ENCODE measurements around the gene TRIM59. TPM values are rescaled to one million over a fixed set of nuclear protein-coding genes. Genes with fewer than 3 reads are reported as not detected.

Gene TRIM59
- total and polyA plus RNA-seq, 12 donors, result 0.32 to 10.1 (median 1.0) TPM

- intact Hi-C loops (cut with DNase I), result no loop called here
- TF ChIP-seq CTCF (IDR thresholded peaks at IDR 0.05), result no peak
- no peak for TF ChIP-seq POLR2A (IDR thresholded peaks at IDR 0.05)
- H3K4me1 ChIP-seq (replicated peaks in 1 of 2), result peaks cover 0 to 9% of the 10 kb centered on the region in 2 donors
- no peaks in the 10 kb centered on the region for H3K27me3 ChIP-seq
- WGBS, 4 donors, result 93 to 98% (median 96%) methylated on average over 3 of the region's 3 CpGs
- no peak overlapping the region for H3K4me3 ChIP-seq
- no peaks in the 10 kb centered on the region for H3K9me3 ChIP-seq (replicated peaks in 1 of 3)
- no peak for DNase-seq
- no peak overlapping the region for H3K27ac ChIP-seq
- no peaks in the 10 kb centered on the region for H3K36me3 ChIP-seq (replicated peaks in 1 of 2)
These were observed 55.6 kb downstream of the TRIM59 start for GRCh38 chr3:160394009-160394392.

GRCh38 chr3:160393346-160394008, 56.1 kb downstream of the TRIM59 start:
- H3K4me1 ChIP-seq (replicated peaks in 1 of 2), result peaks cover 0 to 6% of the 10 kb centered on the region in 2 donors
- DNase-seq, result no peak
- intact Hi-C loops (cut with DNase I), result no loop called here
- H3K4me3 ChIP-seq, result no peak overlapping the region
- no peaks in the 10 kb centered on the region for H3K9me3 ChIP-seq (replicated peaks in 1 of 3)
- no peak for TF ChIP-seq CTCF (IDR thresholded peaks at IDR 0.05)
- TF ChIP-seq POLR2A (IDR thresholded peaks at IDR 0.05), result no peak
- no peaks in the 10 kb centered on the region for H3K36me3 ChIP-seq (replicated peaks in 1 of 2)
- H3K27ac ChIP-seq, result no peak overlapping the region
- 79 to 92% (median 87%) methylated on average over 2 of the region's 2 CpGs for WGBS, 4 donors
- no peaks in the 10 kb centered on the region for H3K27me3 ChIP-seq

- no peak for TF ChIP-seq CTCF (IDR thresholded peaks at IDR 0.05)
- TF ChIP-seq POLR2A (IDR thresholded peaks at IDR 0.05), result no peak
- H3K27ac ChIP-seq, result no peak overlapping the region
- intact Hi-C loops (cut with DNase I), result no loop called here
- DNase-seq, result no peak
- H3K9me3 ChIP-seq (replicated peaks in 1 of 3), result no peaks in the 10 kb centered on the region
- no peaks in the 10 kb centered on the region for H3K27me3 ChIP-seq
- H3K4me3 ChIP-seq, result no peak overlapping the region
- no peaks in the 10 kb centered on the region for H3K4me1 ChIP-seq (replicated peaks in 1 of 2)
- H3K36me3 ChIP-seq (replicated peaks in 1 of 2), result no peaks in the 10 kb centered on the region
These were observed 56.8 kb downstream of the TRIM59 start for GRCh38 chr3:160392798-160393197.

GRCh38 chr3:160390565-160391138, 58.9 kb downstream of the TRIM59 start:
- H3K4me1 ChIP-seq (replicated peaks in 1 of 2), result no peaks in the 10 kb centered on the region
- H3K36me3 ChIP-seq (replicated peaks in 1 of 2), result no peaks in the 10 kb centered on the region
- no peaks in the 10 kb centered on the region for H3K9me3 ChIP-seq (replicated peaks in 1 of 3)
- no peaks in the 10 kb centered on the region for H3K27me3 ChIP-seq
- intact Hi-C loops (cut with DNase I), result no loop called here
- DNase-seq, result no peak
- TF ChIP-seq POLR2A (IDR thresholded peaks at IDR 0.05) (no peak), CTCF (IDR thresholded peaks at IDR 0.05) (no peak)
- WGBS, 4 donors, result 90 to 95% (median 94%) methylated on average over 2 to 3 of the region's 3 CpGs
- no peak overlapping the region for H3K4me3 ChIP-seq
- no peak overlapping the region for H3K27ac ChIP-seq

MicroRNAs encoded within 50 kb of the gene (microRNA counts, 767-probe panel; counts per million panel counts)
- microRNA hsa-miR-15b-5p, result 6,367 to 7,297 counts per million in 2 donors

Small RNAs within 50 kb of the gene (microRNA-seq; reads per million reads assigned to microRNA genes)
- 666 to 1,843 (median 1,544) reads per million in 3 donors for gene MIR15B
- gene MIR16-2, result 444 to 606 (median 454) reads per million in 3 donors

Small RNAs within 50 kb of the gene (small RNA-seq; reads per million reads assigned to genes)
- gene MIR15B, result 5.7 to 8.0 reads per million in 2 donors
- gene MIR16-2, result 1.5 to 1.8 reads per million in 2 donors
- 0 reads per million in 2 donors for gene RNU7-136P

Other genes starting within 250 kb of the TRIM59 start
- under 1 TPM in 5 of 9 donors, not detected in 4; 0.14 to 0.49 (median 0.28) TPM for gene C3orf80, start 224.4 kb downstream of the TRIM59 start, total RNA-seq
- under 1 TPM in 2 of 3 donors, not detected in 1; 0.17 to 0.24 TPM for gene C3orf80, start 224.4 kb downstream of the TRIM59 start, polyA plus RNA-seq
- gene IFT80, start 50.6 kb downstream of the TRIM59 start, total RNA-seq, result 10 to 100 TPM; 11.0 to 35.9 (median 20.3) TPM
- gene IFT80, start 50.6 kb downstream of the TRIM59 start, polyA plus RNA-seq, result 10 to 100 TPM; 16.7 to 37.3 (median 27.4) TPM
- gene SMC4, start 50.1 kb downstream of the TRIM59 start, total RNA-seq, result 10 to 100 TPM; 10.5 to 71.7 (median 20.0) TPM
- 10 to 100 TPM; 29.0 to 48.5 (median 44.5) TPM for gene SMC4, start 50.1 kb downstream of the TRIM59 start, polyA plus RNA-seq
- 10 to 100 TPM; 10.6 to 43.6 (median 21.1) TPM for gene KPNA4, start 115.8 kb upstream of the TRIM59 start, total RNA-seq
- 10 to 100 TPM in 1 of 3 donors, 1 to 10 TPM in 2; 6.5 to 38.6 (median 8.1) TPM for gene KPNA4, start 115.8 kb upstream of the TRIM59 start, polyA plus RNA-seq
- under 1 TPM in 3 of 9 donors, not detected in 6; 0.17 to 0.22 (median 0.19) TPM for gene ARL14, start 227.4 kb upstream of the TRIM59 start, total RNA-seq
- under 1 TPM in 1 of 3 donors, not detected in 2; 0.27 TPM for gene ARL14, start 227.4 kb upstream of the TRIM59 start, polyA plus RNA-seq

Data from adrenal gland (tissue), 12 donors.